Progenitor cell of endocrine pancreas (in vitro differentiated cells): ENCODE measurements around the gene IFI27L1. TPM values are rescaled to one million over a fixed set of nuclear protein-coding genes. Genes with fewer than 3 reads are reported as not detected.

Source experiments
- DNase-seq: peaks from one replicate; pipeline ENCODE4 v3.0.0; 2021; ENCODE audit warnings: low spot score; ENCODE audit not compliant: unreplicated experiment
- H3K27ac Mint-ChIP-seq: 2 replicates; pipeline ENCODE4 v1.8.0; 2021; ENCODE audit warnings: mild to moderate bottlenecking, moderate library complexity, mixed read lengths
- H3K27me3 Mint-ChIP-seq: 2 replicates; pipeline ENCODE4 v1.8.0; 2021; ENCODE audit warnings: mixed read lengths
- H3K36me3 Mint-ChIP-seq: 2 replicates; pipeline ENCODE4 v1.8.0; 2022; ENCODE audit warnings: mixed read lengths; ENCODE audit not compliant: insufficient read depth
- H3K4me1 Mint-ChIP-seq: 2 replicates; pipeline ENCODE4 v1.8.0; 2021; ENCODE audit warnings: low read depth, mixed read lengths
- H3K4me3 Mint-ChIP-seq: 2 replicates; pipeline ENCODE4 v1.8.0; 2021; ENCODE audit warnings: low read depth, mild to moderate bottlenecking, moderate library complexity, mixed read lengths
- H3K9me3 Mint-ChIP-seq: 2 replicates; pipeline ENCODE4 v1.8.0; 2021; ENCODE audit warnings: low read depth, mixed read lengths
- total RNA-seq: library from RNA; stranded (reverse); gene quantifications from 2 replicates; pipeline ENCODE4 v1.2.1, GENCODE V29; 2021
- TF ChIP-seq, protein P1 (sequence below): fragments of 200-600 bp; sonication (generic); IDR thresholded peaks from one replicate; pipeline ENCODE4 v1.5.0; 2021; ENCODE audit warnings: antibody characterized with exemption, mild to moderate bottlenecking; ENCODE audit not compliant: unreplicated experiment

IFI27L1 gene
- total RNA-seq, 1 donor from 2014 or later, result 28.9 TPM

DNA sequence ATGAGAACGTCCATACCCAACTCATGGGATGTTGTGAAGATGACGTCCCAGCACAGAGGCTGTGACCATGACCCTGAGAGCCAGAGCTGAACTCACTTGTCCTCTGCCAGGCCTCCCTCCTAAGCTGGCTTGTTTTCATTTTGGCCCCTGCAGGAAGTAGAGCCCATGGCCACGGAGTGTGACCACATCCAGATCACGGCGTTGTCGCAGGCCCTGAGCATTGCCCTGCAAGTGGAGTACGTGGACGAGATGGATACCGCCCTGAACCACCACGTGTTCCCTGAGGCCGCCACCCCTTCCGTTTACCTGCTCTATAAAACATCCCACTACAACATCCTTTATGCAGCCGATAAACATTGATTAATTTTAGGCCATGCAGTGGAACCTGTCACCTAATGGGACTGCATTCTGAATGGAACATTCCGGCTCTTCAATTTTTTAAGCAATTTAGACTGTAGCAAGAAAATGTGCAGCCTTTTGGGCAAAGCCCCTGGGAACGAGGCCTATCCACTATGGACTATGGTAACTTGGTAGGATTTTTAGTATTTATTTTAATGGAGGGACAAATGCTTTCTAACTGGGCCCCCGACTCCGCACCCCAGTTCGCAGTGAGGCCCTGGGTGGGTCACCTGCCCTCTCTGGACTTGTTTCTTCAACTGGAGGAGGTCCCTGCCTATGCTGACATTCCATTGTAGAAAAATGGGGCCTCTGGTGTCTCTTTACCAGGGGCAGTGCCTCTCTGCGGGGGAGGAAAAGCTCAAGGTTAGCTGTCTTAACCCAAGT lies 35.4 kb upstream of the IFI27L1 start:
- TF ChIP-seq, protein P1, sequence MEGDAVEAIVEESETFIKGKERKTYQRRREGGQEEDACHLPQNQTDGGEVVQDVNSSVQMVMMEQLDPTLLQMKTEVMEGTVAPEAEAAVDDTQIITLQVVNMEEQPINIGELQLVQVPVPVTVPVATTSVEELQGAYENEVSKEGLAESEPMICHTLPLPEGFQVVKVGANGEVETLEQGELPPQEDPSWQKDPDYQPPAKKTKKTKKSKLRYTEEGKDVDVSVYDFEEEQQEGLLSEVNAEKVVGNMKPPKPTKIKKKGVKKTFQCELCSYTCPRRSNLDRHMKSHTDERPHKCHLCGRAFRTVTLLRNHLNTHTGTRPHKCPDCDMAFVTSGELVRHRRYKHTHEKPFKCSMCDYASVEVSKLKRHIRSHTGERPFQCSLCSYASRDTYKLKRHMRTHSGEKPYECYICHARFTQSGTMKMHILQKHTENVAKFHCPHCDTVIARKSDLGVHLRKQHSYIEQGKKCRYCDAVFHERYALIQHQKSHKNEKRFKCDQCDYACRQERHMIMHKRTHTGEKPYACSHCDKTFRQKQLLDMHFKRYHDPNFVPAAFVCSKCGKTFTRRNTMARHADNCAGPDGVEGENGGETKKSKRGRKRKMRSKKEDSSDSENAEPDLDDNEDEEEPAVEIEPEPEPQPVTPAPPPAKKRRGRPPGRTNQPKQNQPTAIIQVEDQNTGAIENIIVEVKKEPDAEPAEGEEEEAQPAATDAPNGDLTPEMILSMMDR, result no peak

DNA sequence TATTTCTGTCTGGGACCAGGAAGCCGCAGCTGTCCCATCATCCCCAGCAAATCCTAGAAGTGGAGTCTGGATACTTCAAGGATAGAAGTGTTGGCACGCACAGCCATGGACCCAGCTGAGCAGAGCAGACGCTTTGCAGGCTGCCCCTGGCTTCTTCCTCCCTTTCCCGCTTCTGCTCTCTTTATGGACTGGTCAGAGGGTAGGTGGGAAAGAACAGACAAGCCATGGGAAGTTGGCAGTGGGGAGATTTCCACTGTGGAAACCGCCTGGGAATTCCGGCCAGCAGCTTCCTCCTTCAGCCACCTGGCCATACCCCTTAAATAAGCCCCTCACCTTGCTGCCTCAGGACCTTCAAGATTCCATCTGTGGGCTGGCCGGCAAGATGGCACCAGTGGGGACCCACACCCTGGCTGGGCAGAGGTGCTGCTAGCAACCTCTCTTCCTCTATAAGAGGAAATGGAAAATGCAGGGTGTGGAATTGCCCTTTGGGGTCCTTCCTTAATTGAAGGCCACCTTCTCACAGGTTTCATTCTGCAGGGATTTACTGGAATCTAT lies 34.3 kb upstream of the IFI27L1 start:
- Mint-ChIP-seq H3K4me1 (no peaks in the 10 kb centered on the region), H3K27me3 (no peaks in the 10 kb centered on the region), H3K27ac (no peak overlapping the region), H3K4me3 (no peak overlapping the region), H3K9me3 (no peaks in the 10 kb centered on the region), H3K36me3 (peaks cover 12% of the 10 kb centered on the region)
- TF ChIP-seq, protein P1, result no peak
- DNase-seq, result no peak

More for the DNA sequence above, 35.4 kb upstream of the IFI27L1 start:
- Mint-ChIP-seq H3K4me1 (no peaks in the 10 kb centered on the region), H3K9me3 (no peaks in the 10 kb centered on the region), H3K27ac (no peak overlapping the region), H3K36me3 (peaks cover 11% of the 10 kb centered on the region), H3K4me3 (no peak overlapping the region), H3K27me3 (no peaks in the 10 kb centered on the region)
- no peak for DNase-seq

DNA sequence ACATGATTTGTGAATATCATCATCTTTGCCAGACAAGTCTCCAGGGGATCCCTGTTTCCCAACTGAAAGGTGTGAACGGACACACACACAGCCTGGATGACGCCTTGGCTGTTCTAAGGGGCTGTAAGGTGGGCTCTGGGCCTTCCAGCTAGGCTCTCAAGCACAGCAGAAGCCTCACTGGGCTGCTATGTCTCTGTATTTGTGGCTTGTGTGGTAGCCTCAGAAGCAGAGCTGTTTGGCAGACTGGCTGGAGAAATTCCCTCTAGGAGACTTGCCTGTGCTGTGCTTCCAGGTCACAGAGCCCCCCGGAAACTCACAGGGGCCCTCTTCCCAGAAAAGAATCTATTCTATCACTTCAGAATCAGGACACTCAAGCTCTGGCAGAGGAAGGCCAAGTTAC lies 33.5 kb upstream of the IFI27L1 start:
- Mint-ChIP-seq H3K9me3 (no peaks in the 10 kb centered on the region), H3K27ac (no peak overlapping the region), H3K4me1 (no peaks in the 10 kb centered on the region), H3K36me3 (peaks cover 17% of the 10 kb centered on the region), H3K4me3 (no peak overlapping the region), H3K27me3 (no peaks in the 10 kb centered on the region)
- DNase-seq, result no peak
- TF ChIP-seq, protein P1, result no peak

- Mint-ChIP-seq H3K27ac (no peak overlapping the region), H3K36me3 (peaks cover 18% of the 10 kb centered on the region), H3K27me3 (no peaks in the 10 kb centered on the region), H3K4me1 (no peaks in the 10 kb centered on the region), H3K4me3 (no peak overlapping the region), H3K9me3 (no peaks in the 10 kb centered on the region)
- TF ChIP-seq, protein P1, result no peak
- no peak for DNase-seq
Observed at GRCh38 chr14:94048691-94049624, 32.2 kb upstream of the IFI27L1 start.

DNA sequence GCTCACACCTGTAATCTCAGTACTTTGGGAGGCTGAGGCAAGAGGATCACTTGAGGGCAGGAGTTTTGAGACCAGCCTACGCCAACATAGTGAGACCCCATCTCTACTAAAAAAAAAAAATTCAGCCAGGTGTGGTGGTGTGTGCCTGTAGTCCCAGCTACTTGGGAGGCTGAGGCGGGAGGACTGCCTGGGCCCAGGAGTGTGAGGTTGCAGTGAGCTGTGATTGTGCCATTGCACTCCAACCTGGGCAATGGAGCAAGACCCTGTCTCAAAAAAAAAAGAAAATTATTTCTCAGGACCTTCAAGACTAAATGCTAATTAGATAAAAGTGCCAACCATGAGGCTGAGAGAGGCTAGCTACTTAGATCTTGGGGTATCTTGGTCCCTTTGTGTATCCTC lies 31.5 kb upstream of the IFI27L1 start:
- no peaks in the 10 kb centered on the region for H3K9me3 Mint-ChIP-seq
- no peaks in the 10 kb centered on the region for H3K27me3 Mint-ChIP-seq
- TF ChIP-seq, protein P1, result no peak
- DNase-seq, result no peak
- H3K27ac Mint-ChIP-seq, result no peak overlapping the region
- H3K4me1 Mint-ChIP-seq, result no peaks in the 10 kb centered on the region
- peaks cover 21% of the 10 kb centered on the region for H3K36me3 Mint-ChIP-seq
- H3K4me3 Mint-ChIP-seq, result no peak overlapping the region
